ENCODE measurements around the gene DCC. TPM values are rescaled to one million over a fixed set of nuclear protein-coding genes. Genes with fewer than 3 reads are reported as not detected.

DCC gene
- total and polyA plus RNA-seq, 2 experiments from 2014 or later, result 0.53 to 0.73 TPM

GRCh38 chr18:53193870-53194269 lies 853.9 kb downstream of the DCC start (continued):
- TF ChIP-seq EZH2 (IDR thresholded peaks at IDR 0.05; ENCODE audit: low read depth, unreplicated experiment), result no peak

GRCh38 chr18:53219853-53220252 lies 879.9 kb downstream of the DCC start:
- Histone ChIP-seq H3K36me3 (ENCODE audit: insufficient read depth) (no peaks in the 10 kb centered on the region), H4K20me1 (replicated peaks; ENCODE audit: insufficient read depth) (no peaks in the 10 kb centered on the region), H3K4me1 (ENCODE audit: insufficient read depth) (no peaks in the 10 kb centered on the region; the same call in 1 of the 2 replicates), H3K27ac (ENCODE audit: low read depth) (no peak overlapping the region), H3K9me2 (ENCODE audit: insufficient read depth) (no peaks in the 10 kb centered on the region; the same call in 1 of the 2 replicates), H3K4me2 (no peak overlapping the region), H3K79me2 (replicated peaks; ENCODE audit: insufficient read depth) (no peaks in the 10 kb centered on the region), H3K27me3 (ENCODE audit: insufficient read depth) (no peaks in the 10 kb centered on the region), H3F3A (replicated peaks; ENCODE audit: low read depth) (no peaks in the 10 kb centered on the region), H2AFZ (no peak overlapping the region), H3K4me3 (no peak overlapping the region)
- TF ChIP-seq ZNF331 (CRISPR knock-in tag; IDR thresholded peaks at IDR 0.05; ENCODE audit: low read depth) (no peak), STAT1 (IDR thresholded peaks at IDR 0.05; ENCODE audit: unreplicated experiment) (no peak), JUNB (IDR thresholded peaks at IDR 0.05; ENCODE audit: unreplicated experiment) (no peak), ETS1 (IDR thresholded peaks at IDR 0.05) (no peak), CTCF (conservative IDR thresholded peaks at IDR 0.05; ENCODE audit: low read depth in 2 of 2) (no peak), CREB1 (CRISPR knock-in tag; IDR thresholded peaks at IDR 0.05; ENCODE audit: low read depth) (no peak), EZH2phosphoT487 (IDR thresholded peaks at IDR 0.05; ENCODE audit: unreplicated experiment) (no peak)
- ATAC-seq (peak; percentile 39; the same call in 1 of the 3 replicates), DNase-seq (ENCODE audit: low spot score) (peak; percentile 4)
- H3K36me3 Mint-ChIP-seq (ENCODE audit: low read depth), result no peaks in the 10 kb centered on the region
- H3K27ac Mint-ChIP-seq, result no peak overlapping the region
- H3K4me3 Mint-ChIP-seq, result no peak overlapping the region
- no peaks in the 10 kb centered on the region for H3K27me3 Mint-ChIP-seq (ENCODE audit: insufficient read depth, low read depth, poor library complexity)
- H3K4me1 Mint-ChIP-seq, result peaks cover 8% of the 10 kb centered on the region; the same call in 2 of the 3 replicates
- no peaks in the 10 kb centered on the region for H3K9me3 Mint-ChIP-seq

- H3K27ac Mint-ChIP-seq, result no peak overlapping the region
- ATAC-seq (no peak), DNase-seq (ENCODE audit: low spot score) (no peak)
- no peak overlapping the region for H3K4me3 ChIP-seq
- peaks cover 8% of the 10 kb centered on the region; the same call in 2 of the 3 replicates for H3K4me1 Mint-ChIP-seq
- H3K4me1 ChIP-seq (ENCODE audit: insufficient read depth), result no peaks in the 10 kb centered on the region; the same call in 1 of the 2 replicates
- H3K36me3 Mint-ChIP-seq (ENCODE audit: low read depth), result no peaks in the 10 kb centered on the region
- H3K27me3 ChIP-seq (ENCODE audit: insufficient read depth), result no peaks in the 10 kb centered on the region
- H3K9me3 Mint-ChIP-seq, result no peaks in the 10 kb centered on the region
- H3K4me2 ChIP-seq, result no peak overlapping the region
- H3K36me3 ChIP-seq (ENCODE audit: insufficient read depth), result no peaks in the 10 kb centered on the region
- H3F3A ChIP-seq (replicated peaks; ENCODE audit: low read depth), result no peaks in the 10 kb centered on the region
- H4K20me1 ChIP-seq (replicated peaks; ENCODE audit: insufficient read depth), result no peaks in the 10 kb centered on the region
- no peaks in the 10 kb centered on the region; the same call in 1 of the 2 replicates for H3K9me2 ChIP-seq (ENCODE audit: insufficient read depth)
- no peaks in the 10 kb centered on the region for H3K79me2 ChIP-seq (replicated peaks; ENCODE audit: insufficient read depth)
- no peak overlapping the region for H3K27ac ChIP-seq (ENCODE audit: low read depth)
- no peaks in the 10 kb centered on the region for H3K27me3 Mint-ChIP-seq (ENCODE audit: insufficient read depth, low read depth, poor library complexity)
- no peak overlapping the region for H3K4me3 Mint-ChIP-seq
- no peak overlapping the region for H2AFZ ChIP-seq
- TF ChIP-seq REST (IDR thresholded peaks at IDR 0.05; ENCODE audit: unreplicated experiment) (no peak), JUNB (IDR thresholded peaks at IDR 0.05; ENCODE audit: unreplicated experiment) (no peak), ZNF331 (CRISPR knock-in tag; IDR thresholded peaks at IDR 0.05; ENCODE audit: low read depth) (no peak), ZNF114 (CRISPR knock-in tag; IDR thresholded peaks at IDR 0.05) (no peak), CREB1 (CRISPR knock-in tag; IDR thresholded peaks at IDR 0.05; ENCODE audit: low read depth) (no peak), EZH2 (IDR thresholded peaks at IDR 0.05; ENCODE audit: low read depth, unreplicated experiment) (no peak), STAT1 (IDR thresholded peaks at IDR 0.05; ENCODE audit: unreplicated experiment) (no peak)
These were observed 884.3 kb downstream of the DCC start for GRCh38 chr18:53224128-53224778.

Data from GM23338 (cell line).